Endothelial cell of umbilical vein (primary cell): Measurements from ENCODE around the gene AIG1. TPM values are rescaled to one million over a fixed set of nuclear protein-coding genes. Genes with fewer than 3 reads are reported as not detected.

Experiments
- BruUV-seq: library from RNA; stranded (reverse); fragments of 400-500 nt; replicated peaks from 2 replicates; lab custom pipeline; 2021; lab: Mats Ljungman, UMichigan
- CTCF ChIA-PET: fragments of 300-600, 350-600 bp; sonication (Branson Sonifier 250); formaldehyde crosslinking; loops from one replicate; lab custom pipeline; 2021; ENCODE audit warnings: antibody characterized with exemption, inconsistent platforms; lab: Charles Lee
- POLR2A ChIA-PET: fragments of 300-600, 350-600 bp; sonication (Branson Sonifier 250); formaldehyde crosslinking; loops from one replicate; lab custom pipeline; 2021; ENCODE audit warnings: antibody characterized with exemption, inconsistent platforms; lab: Charles Lee
- DNase-seq: peaks from one replicate; pipeline ENCODE4 v3.0.0-alpha.2; 2011; ENCODE audit warnings: low read depth, low spot score
- FAIRE-seq: peaks from 2 replicates; lab custom pipeline; 2011; peaks lifted over from hg19 to GRCh38; lab: Jason Lieb, UNC
- H2AFZ ChIP-seq: 2 replicates; pipeline ENCODE4 v1.6.0; 2012; ENCODE audit warnings: low read depth, low read length, control low read depth, inconsistent platforms
- H3K27ac ChIP-seq: 2 replicates; pipeline ENCODE4 v1.5.1; 2011; ENCODE audit warnings: low read depth, mild to moderate bottlenecking, control low read depth, low read length, moderate library complexity; ENCODE audit not compliant: insufficient read depth
- H3K27me3 ChIP-seq, 2 experiments: 2 replicates each; pipeline versions ENCODE4 v1.6.0 to v1.6.1; 2011; ENCODE audit warnings: low read length in 2 of 2, mixed read lengths in 1 of 2; ENCODE audit not compliant: control insufficient read depth in 2 of 2, insufficient read depth in 2 of 2
- H3K36me3 ChIP-seq, 2 experiments: 2 replicates in 1 of 2; 3 replicates in 1 of 2; pipeline ENCODE4 v1.5.1; 2011; ENCODE audit warnings: low read length in 2 of 2, mild to moderate bottlenecking in 1 of 2, moderate library complexity in 1 of 2; ENCODE audit not compliant: control insufficient read depth in 2 of 2, insufficient read depth in 2 of 2; ENCODE audit errors: extremely low read depth in 1 of 2
- H3K4me1 ChIP-seq: 3 replicates; pipeline ENCODE4 v1.5.1; 2011; ENCODE audit warnings: mild to moderate bottlenecking, low read length; ENCODE audit not compliant: control insufficient read depth, insufficient read depth; ENCODE audit errors: extremely low read depth
- H3K4me2 ChIP-seq: 2 replicates; pipeline ENCODE4 v1.6.1; 2011; ENCODE audit warnings: low read length, control low read depth, mixed read lengths; ENCODE audit not compliant: insufficient read depth
- H3K4me3 ChIP-seq, 3 experiments: fragments of 200-600 bp in 1 of 3; sonication (generic), shearing (Covaris generic) in 1 of 3; replicated peaks in 1 of 3; 2 replicates each; pipeline ENCODE4 v1.5.1; 2011 to 2016; ENCODE audit warnings: control low read depth in 3 of 3, low read length in 3 of 3, mild to moderate bottlenecking in 2 of 3, inconsistent platforms in 1 of 3, low read depth in 1 of 3, moderate library complexity in 1 of 3; ENCODE audit not compliant: insufficient read depth in 1 of 3
- H3K79me2 ChIP-seq: 2 replicates; pipeline ENCODE4 v1.6.0; 2012; ENCODE audit warnings: low read length, inconsistent platforms; ENCODE audit not compliant: control insufficient read depth, insufficient read depth
- H3K9ac ChIP-seq: replicated peaks from 2 replicates; pipeline ENCODE3; 2011; ENCODE audit warnings: low read length, control low read depth; ENCODE audit not compliant: insufficient read depth; ENCODE audit errors: extremely low read depth
- H3K9me1 ChIP-seq: replicated peaks from 3 replicates; pipeline ENCODE4 v1.6.0; 2011; ENCODE audit warnings: mild to moderate bottlenecking, low read length; ENCODE audit not compliant: control insufficient read depth, insufficient read depth; ENCODE audit errors: extremely low read depth
- H3K9me3 ChIP-seq: replicated peaks from 2 replicates; pipeline ENCODE4 v1.5.1; 2012; ENCODE audit warnings: low read length, inconsistent platforms; ENCODE audit not compliant: control insufficient read depth, insufficient read depth
- H4K20me1 ChIP-seq: replicated peaks from 2 replicates; pipeline ENCODE3; 2011; ENCODE audit warnings: mild to moderate bottlenecking, low read length; ENCODE audit not compliant: control insufficient read depth, insufficient read depth; ENCODE audit errors: extremely low read depth
- CTCF ChIP-seq, 2 donors: IDR thresholded peaks; 1 replicate in 1 of 2; 2 replicates in 1 of 2; pipeline ENCODE4 v1.5.1; 2011; ENCODE audit warnings: low read length in 2 of 2, mild to moderate bottlenecking in 2 of 2, moderate library complexity in 2 of 2, control low read depth in 1 of 2, inconsistent platforms in 1 of 2, low read depth in 1 of 2; ENCODE audit not compliant: insufficient read depth in 1 of 2; ENCODE audit errors: extremely low read depth in 1 of 2
- EZH2 ChIP-seq: IDR thresholded peaks from 2 replicates; pipeline ENCODE4 v1.6.1; 2012; ENCODE audit warnings: borderline replicate concordance, low read depth, mild to moderate bottlenecking, moderate library complexity, low read length, inconsistent platforms; ENCODE audit not compliant: severe bottlenecking
- FOS ChIP-seq: IDR thresholded peaks from 2 replicates; pipeline ENCODE4 v1.6.1; 2011; ENCODE audit warnings: mild to moderate bottlenecking, low read length, moderate library complexity, borderline replicate concordance; ENCODE audit not compliant: insufficient read depth
- GATA2 ChIP-seq: IDR thresholded peaks from 2 replicates; pipeline ENCODE4 v1.7.0; 2011; ENCODE audit warnings: low read depth, mild to moderate bottlenecking, moderate library complexity, mixed read lengths, low read length; ENCODE audit not compliant: insufficient read length, insufficient read depth
- JUN ChIP-seq: IDR thresholded peaks from 2 replicates; pipeline ENCODE4 v1.6.1; 2011; ENCODE audit warnings: borderline replicate concordance, low read depth; ENCODE audit not compliant: insufficient read length, insufficient read depth
- MAX ChIP-seq: IDR thresholded peaks from 2 replicates; pipeline ENCODE4 v1.6.1; 2011; ENCODE audit not compliant: insufficient read depth, insufficient read length
- MYC ChIP-seq: IDR thresholded peaks from one replicate; pipeline ENCODE4 v1.6.1; 2011; ENCODE audit warnings: mild to moderate bottlenecking, low read depth, low read length
- POLR2A ChIP-seq: IDR thresholded peaks from 2 replicates; pipeline ENCODE4 v1.6.1; 2012; ENCODE audit warnings: low read depth, mild to moderate bottlenecking, control low read depth, low read length
- POLR2AphosphoS5 ChIP-seq: IDR thresholded peaks from 2 replicates; pipeline ENCODE4 v1.6.1; 2012; ENCODE audit warnings: low read depth, mild to moderate bottlenecking, control low read depth, low read length, moderate library complexity; ENCODE audit not compliant: insufficient read depth
- dilution Hi-C: fragments of 300-500 bp; cut with MboI; formaldehyde crosslinking; loops from one replicate; pipeline ENCODE4 v1.15.0; 2019; ENCODE audit warnings: low sequenced_read_pairs; ENCODE audit not compliant: extremely low pct_ligation_motif_present
- intact Hi-C: fragments of 100-400 bp; cut with micrococcal nuclease; formaldehyde crosslinking; loops from one replicate; pipeline ENCODE4 v1.10.0; 2022
- polyA plus RNA-seq, 4 experiments: library from polyadenylated mRNA; depleted of rRNA in 3 of 4; stranded (reverse) in 3 of 4; unstranded in 1 of 4; fragments of >200 nt; gene quantifications; 2 replicates each; pipeline versions ENCODE4 v1.2.1 to v1.2.3, GENCODE V29; 2011 to 2012; ENCODE audit warnings: missing spikeins in 1 of 4
- total RNA-seq: library from RNA; stranded (reverse); gene quantifications from 2 replicates; pipeline ENCODE4 v1.2.3, GENCODE V29; 2021

The AIG1 gene
- total and polyA plus RNA-seq, 2 donors (not counting 3 experiments of a cell fraction or from before 2014, with no cell fraction given), result 17.7 to 22.7 TPM

GRCh38 chr6:143222310-143222709 is 161.6 kb downstream of the AIG1 start:
- Histone ChIP-seq H2AFZ (no peak overlapping the region), H3K9ac (no peak overlapping the region), H3K27me3 (no peaks in the 10 kb centered on the region), H3K9me3 (no peaks in the 10 kb centered on the region), H3K27ac (no peak overlapping the region), H3K4me3 (no peak overlapping the region), H4K20me1 (no peaks in the 10 kb centered on the region), H3K9me1 (no peaks in the 10 kb centered on the region), H3K4me2 (no peak overlapping the region), H3K79me2 (no peaks in the 10 kb centered on the region), H3K36me3 (no peaks in the 10 kb centered on the region), H3K4me1 (peaks cover 10% of the 10 kb centered on the region)
- FAIRE-seq, result no peak
- ChIA-PET POLR2A (no interaction called here), CTCF (interaction anchor here (3.3 kb wide), 1 partner anchor 11 kb away, joined by 18 read pairs; no protein-coding TSS in a partner anchor)
- dilution Hi-C loops (no loop called here), intact Hi-C loops (loop anchor here (5.0 kb wide), 1 partner anchor 105 kb away; no protein-coding TSS in a partner anchor)
- no peak for TF ChIP-seq GATA2
- TF ChIP-seq FOS, result no peak
- TF ChIP-seq MAX, result no peak
- TF ChIP-seq CTCF (IDR thresholded peaks at IDR 0.05; ENCODE audit: extremely low read depth in 1 of 2, insufficient read depth in 1 of 2, low read depth in 1 of 2, low read length in 2 of 2), result no peak
- TF ChIP-seq POLR2A, result no peak
- TF ChIP-seq MYC, result no peak
- TF ChIP-seq POLR2AphosphoS5, result no peak
- TF ChIP-seq EZH2, result no peak
- TF ChIP-seq JUN, result no peak
- DNase-seq, result no peak
- BruUV-seq, result no TSS peak
